ENCODE results near the gene AK9. TPM values are rescaled to one million over a fixed set of nuclear protein-coding genes. Genes with fewer than 3 reads are reported as not detected.

AK9 gene
- total and polyA plus RNA-seq, 10 of the 15 experiments (the other 5 are each of a cell fraction or from before 2014, with no cell fraction given), result 2.1 to 7.4 (median 4.2) TPM

- POLR2A ChIA-PET, result interaction anchor here (1.4 kb wide), 1 partner anchor 21 kb away, joined by 3 read pairs; no protein-coding TSS in a partner anchor
- RAD21 ChIA-PET (ENCODE audit: unreplicated experiment), result interaction anchor here (1.6 to 2.5 kb wide), 3 partner anchors 13 to 18 kb away, joined by 4 to 12 read pairs (median 6); no protein-coding TSS in a partner anchor
- 94% methylated on average over 3 of the region's 3 CpGs for WGBS (ENCODE audit: insufficient coverage, insufficient replicate concordance, low lambda C conversion rate, missing lambda C conversion rate)
Observed at GRCh38 chr6:109473120-109473519, 217.9 kb downstream of the AK9 start.

More at GRCh38 chr6:109473120-109473519, 217.9 kb downstream of the AK9 start:
- no peak for DNase-seq (ENCODE audit: low read depth, low spot score)
- H3K79me2 ChIP-seq (ENCODE audit: control insufficient read depth, insufficient read depth, low read length), result peaks cover 50% of the 10 kb centered on the region
- ATAC-seq, result no peak
- H3K36me3 ChIP-seq (ENCODE audit: control insufficient read depth in 2 of 2, insufficient read depth in 2 of 2, low read length in 1 of 2), result peaks cover 7 to 21% of the 10 kb centered on the region in 2 experiments
- SMC1A ChIA-PET (ENCODE audit: uncharacterized antibody, unreplicated experiment), result interaction anchor here (1.4 to 3.0 kb wide), 3 partner anchors 9 to 13 kb away, joined by 5 to 16 read pairs (median 10); partner anchors contain the start of gene ZBTB24
- H3K9me3 ChIP-seq (replicated peaks; ENCODE audit: control insufficient read depth, insufficient read depth, low read length), result no peaks in the 10 kb centered on the region
- H3K4me1 ChIP-seq (ENCODE audit: control insufficient read depth, insufficient read depth, low read length), result peaks cover 28% of the 10 kb centered on the region
- intact Hi-C loops (cut with micrococcal nuclease; ENCODE audit: unreplicated experiment) (loop anchor here (2.0 to 10.0 kb wide), 2 partner anchors 14 to 712 kb away; partner anchors contain the start of gene CDC40), in situ Hi-C loops (cut with MboI) (no loop called here)
- CTCF ChIA-PET, result interaction anchor here (1.0 to 3.0 kb wide), 4 partner anchors 8 to 19 kb away, joined by 3 to 13 read pairs (median 7); partner anchors contain the start of gene ZBTB24
- H2AFZ ChIP-seq (ENCODE audit: control insufficient read depth, low read depth, low read length), result no peak overlapping the region
- H3K4me3 ChIP-seq, result no peak overlapping the region; the same call in 1 of the 2 replicates
- no peaks in the 10 kb centered on the region for H3K27me3 ChIP-seq (replicated peaks in 1 of 2; ENCODE audit: control insufficient read depth in 2 of 2, insufficient read depth in 2 of 2, low read length in 1 of 2)
- no TSS peak for BruUV-seq (replicated peaks)
- peak overlapping the region; percentile 83 for H3K4me2 ChIP-seq (ENCODE audit: control insufficient read depth, insufficient read depth)
- no peak for FAIRE-seq
- H3K9ac ChIP-seq (ENCODE audit: control insufficient read depth, insufficient read depth, low read length), result no peak overlapping the region
- no peaks in the 10 kb centered on the region; the same call in 1 of the 2 replicates for H4K20me1 ChIP-seq (ENCODE audit: control insufficient read depth, insufficient read depth)
- TF ChIP-seq CBFB (IDR thresholded peaks at IDR 0.05; ENCODE audit: low read depth) (no peak), ZBTB4 (CRISPR knock-in tag; IDR thresholded peaks at IDR 0.05) (no peak), ZZZ3 (IDR thresholded peaks at IDR 0.05; ENCODE audit: control insufficient read depth, insufficient read length, low read depth) (no peak), RCOR1 (conservative IDR thresholded peaks at IDR 0.05; ENCODE audit: low read depth, low read length) (no peak), BACH1 (IDR thresholded peaks at IDR 0.05; ENCODE audit: borderline replicate concordance) (no peak), STAT1 (conservative IDR thresholded peaks at IDR 0.05) (no peak), EZH2 (IDR thresholded peaks at IDR 0.05; ENCODE audit: borderline replicate concordance, control insufficient read depth, low read depth, low read length) (no peak), BCL3 (IDR thresholded peaks at IDR 0.05; ENCODE audit: borderline replicate concordance, insufficient read depth, low read depth, low read length, poor library complexity, severe bottlenecking) (no peak), TCF7 (IDR thresholded peaks at IDR 0.05; ENCODE audit: borderline replicate concordance) (no peak), BHLHE40 (IDR thresholded peaks at IDR 0.05; ENCODE audit: borderline replicate concordance in 1 of 2, low read depth in 2 of 2, low read length in 1 of 2) (no peak), PML (IDR thresholded peaks at IDR 0.05; ENCODE audit: low read length) (no peak), HDAC2 (IDR thresholded peaks at IDR 0.05) (no peak), HCFC1 (IDR thresholded peaks at IDR 0.05; ENCODE audit: low read length) (no peak), MYC (IDR thresholded peaks at IDR 0.05; ENCODE audit: insufficient read depth, insufficient read length, insufficient replicate concordance, low read length, severe bottlenecking) (no peak), TARDBP (IDR thresholded peaks at IDR 0.05; ENCODE audit: borderline replicate concordance) (no peak), NBN (IDR thresholded peaks at IDR 0.05) (no peak), CBX3 (IDR thresholded peaks at IDR 0.05; ENCODE audit: borderline replicate concordance, low read depth) (no peak)
- H3K27ac ChIP-seq (ENCODE audit: control insufficient read depth, insufficient read depth), result peak overlapping the region; percentile 62; the same call in 1 of the 2 replicates

Measured in GM12878 (cell line).